HG03442 (cell line): ENCODE results near the gene LAMC1.

Experiments used
- ATAC-seq: cut with Tn5 transposase; IDR thresholded peaks from one replicate; pipeline ENCODE4 v1.9.1; 2021; ENCODE audit warnings: mild to moderate bottlenecking, moderate library complexity; ENCODE audit not compliant: unreplicated experiment

The LAMC1 gene

DNA sequence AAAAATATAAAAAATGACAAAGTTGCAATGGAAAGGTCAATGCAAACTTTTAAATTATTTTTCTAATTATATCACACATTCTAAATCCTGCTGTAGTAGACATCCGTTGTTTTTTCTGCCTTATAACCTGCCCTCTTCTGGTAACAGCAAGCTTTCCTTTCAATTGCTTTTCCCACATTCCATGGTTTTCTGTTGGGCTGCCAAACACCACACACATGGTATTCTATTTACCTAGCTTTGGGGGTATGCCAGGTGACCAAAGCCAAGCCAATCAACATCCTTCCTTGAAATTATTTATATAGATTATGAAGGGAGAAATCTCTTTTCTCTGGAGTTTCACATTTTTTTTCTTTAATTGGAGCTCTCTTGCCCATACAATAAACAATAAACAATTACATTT lies 3.4 kb upstream of the LAMC1 start:
- no peak for ATAC-seq

DNA sequence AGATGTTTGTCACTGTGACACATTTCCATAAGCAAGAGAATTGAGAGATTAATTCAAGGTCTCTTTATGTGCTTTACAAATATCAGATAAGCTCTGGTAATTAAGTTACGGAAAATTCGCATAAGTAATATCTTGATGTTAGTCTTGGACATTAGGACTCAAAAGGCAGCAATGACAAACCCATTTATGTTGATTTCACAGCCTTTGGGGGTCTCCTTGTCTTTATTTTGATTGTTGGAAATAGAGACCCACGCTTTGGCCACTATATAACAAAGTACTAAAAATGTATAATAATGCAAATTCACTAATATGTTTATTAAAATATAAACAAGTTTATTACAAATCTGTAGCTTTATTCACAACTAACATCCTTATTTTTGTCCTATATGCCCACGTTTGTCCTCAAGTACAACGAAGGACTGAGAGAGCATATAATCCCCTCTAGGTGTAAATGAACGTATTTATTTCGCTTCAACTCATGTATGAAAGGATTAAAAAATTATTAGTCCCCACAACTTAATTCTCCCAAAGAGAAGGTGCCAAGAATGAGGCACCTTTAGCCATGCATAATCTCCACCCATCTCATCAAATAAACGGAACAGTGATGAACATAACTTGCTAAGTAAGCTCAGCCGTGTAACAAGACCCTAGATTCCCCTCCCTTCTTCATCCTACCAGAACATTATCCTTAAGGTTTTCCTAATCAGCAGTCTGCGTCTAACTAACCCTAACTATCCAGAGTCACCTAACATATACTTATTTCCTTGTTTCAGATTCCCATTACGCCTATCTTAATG lies 1.6 kb upstream of the LAMC1 start:
- no peak for ATAC-seq

DNA sequence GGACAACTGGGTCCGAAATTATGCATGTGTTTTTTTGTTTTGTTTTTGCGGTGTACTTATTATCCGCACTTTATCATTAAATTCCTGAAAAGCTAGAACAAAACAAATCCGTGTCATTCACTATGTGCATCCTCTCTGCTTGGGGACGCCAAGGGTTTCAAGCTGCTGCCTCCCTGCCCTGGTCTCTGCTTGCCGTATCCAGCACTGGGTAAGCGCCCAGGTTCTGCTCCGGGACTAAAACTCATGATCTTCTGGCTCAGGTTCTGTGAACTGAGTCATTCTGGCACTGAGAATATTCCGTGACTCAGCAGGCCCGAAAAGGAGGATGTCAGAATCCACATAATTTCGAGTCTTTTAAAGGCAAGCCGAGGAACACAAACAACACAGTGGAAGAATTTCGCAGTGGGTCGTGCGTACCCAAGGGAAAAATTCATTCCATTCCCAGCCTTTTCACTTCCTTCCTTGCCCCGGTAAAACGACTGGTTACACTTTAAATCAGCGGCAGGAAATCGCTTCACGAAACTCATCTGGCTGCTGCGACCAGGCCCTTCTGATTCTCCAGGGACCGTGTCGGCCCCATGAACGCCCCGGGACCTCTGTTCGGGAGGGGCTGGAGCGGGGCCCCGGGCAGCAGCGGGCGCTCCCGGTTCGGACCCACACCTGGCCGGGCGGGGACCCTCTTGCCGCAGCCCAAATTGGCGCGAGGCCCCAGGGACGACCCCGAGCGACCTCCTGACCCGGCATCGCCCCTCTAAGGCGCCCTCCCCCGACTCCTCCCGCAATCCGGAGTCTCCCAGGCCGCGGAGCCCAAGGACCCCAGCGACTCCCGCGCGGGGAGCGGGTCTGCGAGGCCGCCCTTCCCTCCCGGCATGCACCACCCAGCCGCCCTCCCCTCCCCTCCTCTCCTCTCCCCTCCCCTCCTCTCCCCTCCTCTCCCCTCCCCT lies 746 bp upstream of the LAMC1 start:
- peak; percentile 22 for ATAC-seq

DNA sequence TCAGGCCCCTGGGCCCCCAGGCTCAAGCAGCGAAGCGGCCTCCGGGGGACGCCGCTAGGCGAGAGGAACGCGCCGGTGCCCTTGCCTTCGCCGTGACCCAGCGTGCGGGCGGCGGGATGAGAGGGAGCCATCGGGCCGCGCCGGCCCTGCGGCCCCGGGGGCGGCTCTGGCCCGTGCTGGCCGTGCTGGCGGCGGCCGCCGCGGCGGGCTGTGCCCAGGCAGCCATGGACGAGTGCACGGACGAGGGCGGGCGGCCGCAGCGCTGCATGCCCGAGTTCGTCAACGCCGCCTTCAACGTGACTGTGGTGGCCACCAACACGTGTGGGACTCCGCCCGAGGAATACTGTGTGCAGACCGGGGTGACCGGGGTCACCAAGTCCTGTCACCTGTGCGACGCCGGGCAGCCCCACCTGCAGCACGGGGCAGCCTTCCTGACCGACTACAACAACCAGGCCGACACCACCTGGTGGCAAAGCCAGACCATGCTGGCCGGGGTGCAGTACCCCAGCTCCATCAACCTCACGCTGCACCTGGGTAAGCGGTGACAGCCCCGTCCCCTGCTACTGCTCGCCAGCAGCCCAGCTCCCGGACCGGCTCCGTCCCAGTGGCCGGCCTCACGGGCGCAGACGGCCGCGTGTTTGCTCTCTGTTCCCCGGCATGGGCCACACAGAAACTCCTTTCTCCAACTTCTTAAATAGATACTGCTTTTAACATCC lies 539 bp downstream of the LAMC1 start:
- ATAC-seq = peak; percentile 59

DNA sequence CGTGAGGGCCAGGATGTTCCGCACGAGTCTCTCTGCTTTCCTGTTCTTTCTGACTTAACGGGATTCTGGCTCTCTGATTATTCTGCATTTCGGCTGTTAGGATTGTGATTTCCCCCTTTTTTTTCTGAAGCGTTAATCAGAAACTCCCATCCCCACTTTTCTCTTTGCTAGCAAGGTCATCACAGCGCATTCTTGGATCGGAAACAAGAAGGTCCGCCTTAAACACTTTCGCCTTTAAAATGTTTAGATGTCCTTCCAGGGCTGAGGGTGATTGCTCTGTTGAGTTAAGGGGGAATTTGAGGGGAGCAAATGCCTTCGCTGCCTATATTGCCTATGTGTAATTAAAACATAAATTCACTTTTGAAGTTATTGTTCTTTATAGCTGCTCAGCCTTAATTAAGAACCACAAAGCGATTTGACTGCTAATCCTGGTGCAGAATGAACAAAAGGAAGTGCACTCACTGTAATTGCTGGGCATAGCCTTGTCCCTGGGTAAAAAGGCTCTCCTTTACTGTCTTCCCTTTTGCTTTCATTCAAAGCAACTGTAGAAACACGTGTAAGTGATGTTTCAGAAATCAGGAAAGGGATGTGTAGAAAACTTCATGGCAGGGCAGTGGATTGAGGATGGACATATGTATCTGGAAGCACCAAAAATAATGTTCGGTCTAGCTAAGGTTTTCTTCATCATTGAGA lies 1.2 kb downstream of the LAMC1 start:
- no peak for ATAC-seq

DNA sequence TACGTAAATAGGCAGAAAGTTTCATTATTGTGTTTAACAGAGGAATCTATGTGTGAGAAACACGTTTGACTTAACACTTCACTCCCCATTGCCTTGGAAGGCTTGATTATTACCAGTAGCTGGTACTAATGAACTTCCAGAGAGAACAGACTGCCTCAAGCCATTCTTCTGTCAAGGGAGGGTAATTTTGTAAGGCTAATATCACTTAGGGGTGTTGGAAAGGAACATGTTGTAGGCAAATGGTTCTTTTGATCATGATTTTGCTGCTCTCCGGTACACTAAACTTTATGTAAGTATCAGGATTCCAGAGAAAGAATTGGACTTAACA lies 1.8 kb downstream of the LAMC1 start:
- no peak for ATAC-seq

DNA sequence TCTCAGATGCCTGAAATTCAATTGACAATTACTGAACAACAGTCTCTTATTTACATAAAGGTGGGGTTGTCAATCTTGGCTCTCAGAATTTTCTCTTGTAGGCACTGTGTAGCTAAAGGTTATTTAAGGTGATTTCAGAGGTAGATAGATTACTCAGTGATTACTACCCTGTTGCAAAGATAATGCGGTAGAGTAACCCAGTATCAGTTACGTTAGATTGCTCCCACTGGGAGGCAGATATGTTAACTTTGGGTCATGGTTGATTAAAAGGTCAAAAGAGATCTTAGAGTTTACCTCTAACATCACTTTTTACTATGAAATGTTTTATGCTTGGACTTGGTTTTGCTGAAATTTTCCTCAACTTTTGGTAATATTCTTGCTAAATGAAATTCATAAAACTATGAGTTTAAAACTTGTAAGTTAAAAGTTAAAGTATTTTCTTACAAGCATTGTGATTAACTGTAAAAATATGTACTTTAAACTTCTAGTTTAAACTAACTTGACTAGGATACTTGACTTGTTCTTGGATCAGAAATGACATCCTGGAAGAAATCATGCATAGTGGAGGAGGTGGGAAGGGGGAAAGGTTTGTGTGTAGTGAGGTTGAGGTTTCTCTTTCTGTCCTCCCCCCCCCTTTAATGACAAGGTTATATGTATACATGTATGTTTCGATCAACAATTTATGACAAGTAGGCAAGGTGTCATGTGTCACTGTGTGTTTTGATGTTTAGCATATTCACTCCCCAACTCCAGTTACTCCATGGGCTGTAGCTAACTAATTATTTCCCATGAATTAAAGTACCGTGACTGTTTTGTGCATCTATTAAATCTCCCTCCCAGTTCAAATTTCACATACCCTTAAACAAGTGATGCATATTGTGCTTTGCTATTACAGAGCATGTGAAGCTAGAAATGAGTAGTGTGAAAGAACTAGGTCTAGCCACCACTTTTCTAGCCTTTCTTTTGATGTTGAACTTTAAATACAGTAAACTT lies 2.9 kb downstream of the LAMC1 start:
- ATAC-seq = no peak

DNA sequence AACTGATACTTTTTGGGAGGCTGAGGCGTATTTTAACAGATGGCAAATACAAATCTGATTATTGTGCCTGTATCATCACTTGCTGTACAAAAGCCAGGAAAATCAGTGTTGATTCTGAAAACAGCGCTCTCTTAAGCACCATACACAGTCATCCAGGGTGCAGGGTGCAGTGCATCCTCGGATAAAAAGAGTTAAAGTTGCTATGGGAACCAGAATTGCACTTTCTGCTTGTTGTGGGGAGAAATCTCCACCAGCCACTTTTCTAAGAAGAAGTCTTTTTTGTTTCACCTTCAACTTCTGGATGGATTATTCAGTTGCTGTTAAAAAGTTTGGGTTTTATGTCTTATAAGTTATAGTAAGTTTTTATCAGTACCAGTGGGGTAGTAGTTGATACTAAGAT lies 3.8 kb downstream of the LAMC1 start:
- no peak for ATAC-seq

DNA sequence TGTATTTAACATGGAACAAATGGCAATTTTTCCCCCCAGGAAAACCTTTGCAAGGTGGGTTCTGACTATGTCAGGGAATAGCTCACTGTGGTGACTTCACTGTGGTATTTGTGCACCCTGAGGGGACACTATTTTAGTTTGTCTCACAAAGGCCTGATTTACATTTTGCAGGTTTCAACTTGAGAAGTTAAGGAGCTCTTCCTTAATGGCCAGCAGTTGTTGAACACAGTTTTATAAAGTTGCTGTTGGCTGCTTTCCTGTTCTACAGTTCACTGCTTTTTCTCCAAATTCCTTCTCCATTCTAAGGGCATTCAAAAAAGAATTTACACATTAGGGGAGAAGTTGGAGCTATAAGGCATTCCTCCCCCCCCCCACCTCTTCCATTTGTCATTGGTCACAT lies 4.6 kb downstream of the LAMC1 start:
- ATAC-seq = no peak

DNA sequence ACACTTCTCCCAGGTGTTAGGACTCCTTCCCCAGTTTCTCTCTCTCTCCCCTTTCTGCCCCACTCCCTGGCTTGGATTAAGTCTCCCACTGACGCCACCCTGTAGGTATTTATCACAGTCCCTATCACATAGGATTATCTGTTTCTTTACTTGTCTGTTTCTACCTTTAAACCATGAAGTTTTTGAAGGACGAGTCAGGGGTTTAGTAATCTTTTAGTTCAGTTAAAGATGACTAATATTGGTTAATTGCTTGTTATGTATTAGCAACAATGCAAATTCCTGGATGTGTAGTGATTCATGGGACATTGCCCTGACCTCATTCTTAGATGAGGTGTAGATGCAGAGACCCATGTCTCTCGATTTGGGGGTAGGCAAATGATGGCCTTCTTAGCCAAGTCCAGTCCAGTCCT lies 6.4 kb downstream of the LAMC1 start:
- ATAC-seq = no peak

DNA sequence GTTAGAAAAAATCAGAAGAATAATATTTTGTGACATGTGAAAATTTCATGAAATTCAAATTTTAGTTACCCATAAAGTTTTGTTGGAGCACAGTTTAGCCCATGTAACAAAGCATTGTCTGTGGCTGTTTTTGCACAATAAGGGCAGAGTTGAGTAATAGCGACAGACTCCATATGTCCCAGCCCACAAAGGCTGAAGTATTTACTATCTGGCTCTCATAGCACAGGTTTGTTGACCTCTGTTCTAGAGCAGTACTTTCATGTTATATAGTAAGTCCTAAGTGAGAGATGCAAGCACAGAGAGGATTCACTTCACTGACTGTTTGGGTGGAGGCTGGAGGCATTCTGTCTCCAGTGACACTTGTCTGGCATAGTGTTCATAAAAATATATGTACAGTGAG lies 6.8 kb downstream of the LAMC1 start:
- ATAC-seq = no peak

DNA sequence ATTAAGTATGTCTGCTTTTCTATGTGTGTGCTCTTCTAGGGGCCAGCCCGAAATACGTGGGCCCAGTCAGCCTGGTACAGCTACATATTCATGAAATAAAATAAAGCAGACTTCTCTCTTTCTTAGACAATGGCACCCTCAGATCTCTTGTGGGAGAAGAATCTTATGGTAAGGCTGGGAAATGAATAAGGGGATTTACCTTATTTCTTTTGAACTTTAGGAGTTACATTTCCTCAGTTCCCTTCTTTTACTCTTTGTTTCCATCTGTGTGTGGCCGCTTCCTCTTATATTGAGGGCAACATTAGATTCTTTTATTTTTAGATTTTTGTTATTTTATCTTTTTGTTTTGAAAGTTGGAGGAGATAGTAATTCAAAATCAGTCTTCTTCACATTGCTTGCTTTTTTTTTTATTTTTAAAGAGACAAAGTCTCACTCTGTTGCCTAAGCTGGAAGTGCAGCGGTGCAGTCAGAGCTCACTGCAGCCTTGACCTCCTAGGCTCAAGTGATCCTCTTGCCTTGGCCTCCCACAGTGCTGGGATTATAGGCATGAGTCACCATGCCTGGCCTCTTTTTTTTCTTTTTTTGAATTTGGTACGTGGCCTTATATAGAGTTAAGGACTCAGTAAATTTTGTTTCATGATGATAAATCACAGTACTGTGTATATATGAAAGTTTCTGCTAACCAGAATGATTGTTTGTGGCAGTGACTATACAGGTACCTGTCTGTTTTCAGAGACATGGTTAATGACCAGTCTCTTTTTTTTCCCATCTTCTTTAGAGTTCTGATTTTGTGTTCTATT lies 9.1 kb downstream of the LAMC1 start:
- ATAC-seq = no peak

DNA sequence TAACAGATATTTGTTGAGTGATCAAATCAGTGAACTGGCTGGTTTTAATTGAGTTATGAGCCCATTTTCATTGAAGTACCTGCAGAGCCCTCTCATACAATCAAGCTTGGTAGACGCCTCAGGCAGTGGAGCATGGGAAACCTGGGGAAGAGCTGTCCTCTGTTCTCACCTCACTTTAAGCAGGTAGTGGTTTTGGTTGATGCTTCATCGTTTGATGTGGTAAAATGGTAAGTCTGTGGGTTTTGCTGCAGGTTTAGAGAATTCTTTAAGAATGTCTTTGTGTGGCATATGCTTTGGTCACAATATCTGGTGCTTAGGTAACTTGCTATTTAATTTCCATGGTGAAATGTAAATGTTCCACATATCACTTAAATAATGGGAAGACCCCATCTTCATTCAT lies 10.0 kb downstream of the LAMC1 start:
- no peak for ATAC-seq

DNA sequence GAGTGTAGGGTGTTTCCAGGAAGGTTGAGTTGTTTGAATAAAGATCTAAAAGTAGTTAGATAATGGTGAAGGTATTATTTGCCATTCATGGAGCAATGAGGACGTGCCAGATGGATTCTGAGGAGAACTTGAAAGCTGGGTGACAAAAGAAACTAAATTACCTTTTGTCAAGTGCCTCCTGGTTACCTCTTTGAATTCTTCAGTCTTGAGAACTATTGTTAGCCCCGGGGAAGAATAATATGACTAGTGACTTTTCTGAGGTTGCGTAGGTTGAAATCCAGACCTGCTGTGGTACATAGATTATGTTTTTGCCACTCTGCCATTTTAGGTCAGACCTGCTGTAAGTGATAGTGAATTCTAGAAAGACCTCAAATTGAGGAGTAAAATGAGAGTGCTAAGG lies 11.5 kb downstream of the LAMC1 start:
- ATAC-seq = no peak

DNA sequence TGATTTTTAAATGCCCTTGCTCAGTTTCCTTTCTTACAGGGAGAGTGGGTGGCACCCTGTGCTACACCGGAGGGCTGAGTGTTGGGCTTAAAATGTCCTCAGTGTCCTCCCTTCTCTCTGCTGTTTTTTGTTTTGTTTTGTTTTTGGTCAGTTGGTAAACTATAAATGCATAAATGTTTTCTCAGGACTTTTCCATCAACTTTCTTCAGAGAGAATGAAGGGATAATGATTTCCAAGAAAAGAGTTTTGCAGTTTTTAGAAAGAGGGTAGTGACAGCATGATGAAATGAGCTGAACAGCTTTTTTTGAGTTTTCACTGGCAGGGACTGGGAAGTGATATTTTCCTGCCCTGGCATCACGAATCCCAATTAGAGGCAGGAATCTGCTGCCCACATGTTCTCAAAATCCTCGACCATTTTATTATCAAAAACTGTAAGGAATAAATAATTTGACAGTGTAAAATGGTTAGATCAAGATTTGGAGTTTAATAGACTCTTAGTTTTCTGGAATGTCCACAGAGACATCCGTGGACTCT lies 15.2 kb downstream of the LAMC1 start:
- no peak for ATAC-seq

DNA sequence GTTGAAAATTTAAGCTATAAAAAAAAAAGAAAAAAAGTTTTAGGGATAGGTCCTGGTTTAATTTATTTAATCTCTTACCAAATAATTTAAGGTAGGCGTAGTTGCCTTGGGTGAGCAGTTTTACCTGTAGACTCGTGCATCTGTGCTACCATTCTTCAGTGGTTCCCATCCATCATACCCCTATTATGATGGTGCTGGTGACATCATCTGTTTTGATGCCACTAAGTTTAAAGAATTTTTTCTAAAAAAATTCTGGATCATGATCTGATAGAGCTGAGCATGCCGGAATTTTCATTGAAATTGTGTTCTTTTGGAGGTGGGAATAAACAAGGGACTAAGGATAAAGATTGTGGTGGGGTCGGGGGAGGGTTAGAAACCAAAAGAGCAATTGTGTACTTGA lies 15.7 kb downstream of the LAMC1 start:
- ATAC-seq = no peak

DNA sequence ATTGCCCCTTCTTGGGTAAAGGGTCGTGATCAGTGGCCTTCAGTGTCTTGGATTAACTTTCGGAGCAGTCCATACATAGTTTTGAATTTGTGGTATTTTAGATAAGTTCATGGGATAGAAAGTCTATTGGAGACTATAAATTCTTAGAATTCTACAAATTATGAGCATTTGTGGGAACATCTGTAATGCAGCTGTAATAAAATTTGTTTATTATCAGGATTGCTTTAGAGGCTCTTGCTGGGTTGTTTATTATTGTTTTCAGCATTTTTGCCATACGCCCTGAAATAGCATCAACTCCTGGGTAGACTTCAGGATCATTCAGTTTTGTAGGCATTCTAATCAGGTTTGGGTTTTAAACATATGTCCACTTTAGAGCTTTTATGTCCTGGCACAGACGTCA lies 16.1 kb downstream of the LAMC1 start:
- no peak for ATAC-seq

DNA sequence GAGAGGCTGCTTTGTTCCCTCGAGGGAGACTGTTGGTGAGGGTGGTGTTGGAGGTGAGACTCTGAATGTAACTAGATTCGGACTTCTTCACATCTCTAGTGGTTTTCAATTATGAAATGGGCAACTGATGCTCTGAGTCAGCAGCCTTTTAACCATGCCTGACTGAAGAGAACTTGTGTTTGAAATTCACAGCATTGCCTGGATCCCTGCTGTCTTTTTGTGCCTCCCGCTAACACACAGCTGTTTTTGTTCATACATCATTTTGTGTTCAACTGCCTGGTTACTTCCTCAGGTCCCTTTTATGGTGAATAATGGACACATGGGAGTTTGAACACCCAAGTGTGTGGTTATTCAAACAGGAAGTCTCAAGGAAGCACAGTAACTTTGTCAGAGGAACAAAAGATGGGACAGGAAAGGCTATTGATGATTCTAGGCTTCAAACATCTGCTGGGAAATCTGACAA lies 16.8 kb downstream of the LAMC1 start:
- peak; percentile 49 for ATAC-seq

DNA sequence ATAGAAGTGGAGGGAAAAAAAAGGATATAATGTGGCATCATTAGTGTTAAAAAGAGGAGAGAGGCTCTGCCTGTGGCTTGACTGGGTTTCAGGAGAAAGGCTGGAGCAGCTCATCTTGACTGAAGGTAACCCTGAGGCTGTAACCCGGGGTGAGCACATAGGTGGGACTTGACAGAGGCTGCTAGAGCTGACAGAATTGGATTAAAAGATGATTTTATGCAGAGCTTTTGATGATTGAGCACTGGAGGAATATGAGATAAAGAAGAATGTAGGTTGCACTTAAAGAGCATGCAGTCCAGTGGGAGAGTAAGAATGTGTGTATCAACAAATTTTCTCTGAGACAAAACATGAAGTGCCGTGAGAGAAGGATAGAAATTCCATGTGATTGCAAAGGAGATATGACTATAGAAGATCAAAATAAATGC lies 17.3 kb downstream of the LAMC1 start:
- ATAC-seq = no peak
